Measurements from ENCODE around the gene KIF3A.

KIF3A gene

DNA sequence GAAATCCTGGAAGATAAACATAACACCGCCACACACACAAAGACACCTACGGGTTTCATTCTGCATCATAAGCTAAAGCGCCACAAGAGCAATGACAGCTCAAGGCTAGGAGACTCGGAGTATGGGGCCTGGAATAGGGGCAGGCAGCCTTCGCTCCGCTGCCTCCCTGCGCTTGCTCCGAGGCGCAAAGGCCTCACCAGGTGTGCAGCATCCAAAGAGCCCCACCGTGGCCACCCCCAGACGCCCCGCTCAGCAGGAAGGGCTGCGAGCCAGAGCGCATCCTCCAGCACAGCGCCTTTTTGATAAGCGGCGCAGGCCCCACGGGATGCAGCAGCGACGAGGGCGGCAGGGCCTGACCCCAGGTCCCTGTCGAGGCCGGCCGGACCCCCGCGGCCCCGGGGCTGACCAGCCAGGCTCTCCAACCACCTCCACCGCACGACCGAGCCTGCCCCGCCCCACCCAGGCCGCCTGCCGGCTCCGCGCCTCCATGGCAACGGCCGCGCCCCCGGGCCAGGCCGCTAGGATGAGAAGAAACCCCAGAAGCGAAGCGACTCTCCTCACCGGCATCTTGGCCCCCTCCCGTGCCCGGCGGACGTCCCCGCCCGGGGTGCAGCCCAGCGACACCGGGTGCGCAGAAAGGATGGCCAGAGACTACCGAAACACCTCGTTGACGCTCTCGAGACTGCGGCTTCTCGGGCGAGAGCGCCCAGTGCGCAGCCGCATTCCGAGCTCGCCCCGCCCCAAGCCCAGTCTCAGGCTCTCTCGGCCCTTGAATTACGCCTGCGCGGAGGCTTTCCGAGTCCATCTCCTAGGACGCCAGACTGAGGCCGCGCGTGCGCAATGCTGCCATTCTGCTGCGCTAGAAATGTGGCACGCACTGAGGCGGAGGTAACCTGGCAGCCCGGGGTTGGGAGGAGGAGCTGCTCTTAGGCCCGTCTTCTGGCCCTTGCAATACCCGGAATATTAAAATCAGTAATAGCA is at the start of gene KIF3A:
Gene KIF3A, minus strand, starts transcription at position 694 of the 981 bp plus-strand sequence. Its CDS starts 127 bp downstream, at position 567.
- no peaks in the 10 kb centered on the region for H3K36me3 ChIP-seq (ENCODE audit: insufficient read depth, low read length)
- H3K9me3 ChIP-seq (ENCODE audit: control insufficient read depth, insufficient read depth, low read length), result no peaks in the 10 kb centered on the region
- H3K4me1 ChIP-seq (ENCODE audit: insufficient read depth, low read length), result no peaks in the 10 kb centered on the region
- peak within 1 kb of the TSS; percentile 89 for H3K9ac ChIP-seq (ENCODE audit: low read depth, low read length)

DNA sequence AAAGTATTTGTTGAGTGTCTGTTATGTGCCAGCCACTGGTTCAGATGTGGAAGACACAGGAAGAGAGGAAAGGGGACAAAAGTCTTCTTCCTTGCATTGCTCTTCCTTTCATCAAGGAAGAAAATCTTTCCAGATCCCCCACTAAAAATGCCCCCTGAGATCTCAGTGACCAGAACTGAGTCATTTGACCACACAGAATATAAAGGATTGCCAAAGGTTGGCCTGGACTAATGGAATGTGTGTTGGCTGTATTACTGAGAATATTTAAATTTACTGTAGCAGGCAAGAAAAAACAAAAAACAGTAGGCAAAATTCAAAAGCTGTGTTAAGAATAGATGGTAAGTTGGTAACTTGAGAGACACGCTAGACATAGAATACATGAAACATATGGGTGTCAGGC is 49.7 kb upstream of the KIF3A start:
- Histone ChIP-seq H3K9me3 (ENCODE audit: control insufficient read depth, insufficient read depth, low read length) (no peaks in the 10 kb centered on the region), H3K4me1 (ENCODE audit: insufficient read depth, low read length) (peaks cover 7% of the 10 kb centered on the region; the same call in 1 of the 2 replicates), H3K36me3 (ENCODE audit: insufficient read depth, low read length) (no peaks in the 10 kb centered on the region), H3K9ac (ENCODE audit: low read depth, low read length) (no peak overlapping the region)

DNA sequence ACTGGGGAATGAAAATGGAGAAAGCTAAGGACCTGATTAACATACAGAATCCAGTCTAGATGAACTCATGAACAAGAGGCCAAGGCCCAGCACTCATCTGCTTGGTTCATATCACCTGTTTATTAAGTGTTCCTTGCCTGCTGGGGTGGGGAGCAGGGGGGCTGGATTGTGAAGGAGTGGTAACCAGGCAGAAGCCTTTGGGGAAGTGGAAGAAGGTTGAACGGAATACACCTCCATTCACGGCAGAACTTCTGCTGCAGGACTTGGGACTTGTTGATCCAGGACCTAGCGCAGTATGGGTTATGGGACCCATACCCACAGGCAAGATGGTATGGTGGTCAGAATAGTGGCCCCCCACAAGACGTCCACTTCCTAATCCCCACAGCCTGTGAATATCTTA is 48.5 kb upstream of the KIF3A start:
- Histone ChIP-seq H3K4me1 (ENCODE audit: insufficient read depth, low read length) (peaks cover 7% of the 10 kb centered on the region; the same call in 1 of the 2 replicates), H3K9ac (ENCODE audit: low read depth, low read length) (no peak overlapping the region), H3K9me3 (ENCODE audit: control insufficient read depth, insufficient read depth, low read length) (no peaks in the 10 kb centered on the region), H3K36me3 (ENCODE audit: insufficient read depth, low read length) (no peaks in the 10 kb centered on the region)

DNA sequence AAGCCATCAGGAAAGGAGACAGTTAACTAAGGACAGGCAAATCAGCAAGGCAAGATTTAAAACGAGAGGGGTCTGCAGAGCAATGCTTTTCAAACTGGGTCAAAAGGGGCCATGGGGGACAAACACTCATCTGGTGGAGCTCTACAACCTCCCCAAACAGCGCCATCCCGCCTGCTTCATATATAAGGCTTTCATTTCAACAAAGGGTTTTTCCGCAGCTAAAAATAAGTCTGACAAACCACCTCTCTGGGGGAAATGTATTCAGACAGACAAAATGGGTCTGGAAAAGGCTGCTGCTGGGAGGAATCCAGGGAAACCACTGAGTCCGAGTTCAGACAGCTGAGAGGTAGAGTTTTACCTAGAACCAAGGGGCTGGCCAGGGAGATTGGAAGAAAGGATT is 48.0 kb upstream of the KIF3A start:
- peaks cover 7% of the 10 kb centered on the region; the same call in 1 of the 2 replicates for H3K4me1 ChIP-seq (ENCODE audit: insufficient read depth, low read length)
- H3K9ac ChIP-seq (ENCODE audit: low read depth, low read length), result no peak overlapping the region
- H3K36me3 ChIP-seq (ENCODE audit: insufficient read depth, low read length), result no peaks in the 10 kb centered on the region
- no peaks in the 10 kb centered on the region for H3K9me3 ChIP-seq (ENCODE audit: control insufficient read depth, insufficient read depth, low read length)

DNA sequence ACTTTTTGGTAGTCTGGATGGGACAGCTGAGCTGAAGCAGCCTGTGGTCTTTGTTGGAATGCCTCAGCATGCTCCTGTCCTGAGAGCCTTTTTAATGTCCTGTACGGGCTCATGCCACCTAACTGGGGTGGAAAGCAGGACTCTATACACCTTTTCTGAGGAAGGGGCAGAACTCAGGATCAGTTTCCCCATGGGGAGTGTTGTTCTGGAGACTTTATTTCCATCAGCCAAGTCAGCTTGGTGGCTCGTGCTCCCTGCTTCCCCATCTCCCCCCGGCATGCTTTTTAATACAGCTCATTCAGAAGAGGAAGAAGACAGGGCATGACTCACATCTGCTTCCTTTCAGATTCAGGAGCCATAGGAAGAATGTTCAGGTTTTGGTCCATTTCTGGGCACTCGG is 44.8 kb upstream of the KIF3A start:
- H3K4me1 ChIP-seq (ENCODE audit: insufficient read depth, low read length), result no peaks in the 10 kb centered on the region; the same call in 1 of the 2 replicates
- no peak overlapping the region for H3K9ac ChIP-seq (ENCODE audit: low read depth, low read length)
- no peaks in the 10 kb centered on the region for H3K9me3 ChIP-seq (ENCODE audit: control insufficient read depth, insufficient read depth, low read length)
- H3K36me3 ChIP-seq (ENCODE audit: insufficient read depth, low read length), result no peaks in the 10 kb centered on the region

DNA sequence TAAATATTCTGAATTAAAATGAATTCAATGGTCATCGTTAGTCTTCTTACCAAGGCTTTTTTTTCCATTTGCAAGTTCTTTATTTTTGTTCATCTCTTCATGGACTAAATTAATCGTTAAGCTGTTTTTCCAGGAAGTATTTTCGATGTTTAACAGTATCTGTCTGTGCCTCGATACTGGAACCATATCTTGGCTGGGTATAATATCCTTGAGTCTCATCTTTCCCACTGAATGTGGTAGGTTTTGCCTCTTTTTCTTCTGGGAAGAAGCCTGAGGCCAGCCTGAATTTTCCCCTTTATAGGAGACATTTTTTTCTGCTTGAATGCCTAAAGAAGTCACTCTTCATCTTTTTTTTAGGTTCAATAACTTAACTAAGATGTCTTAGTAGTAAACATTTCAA is 43.7 kb upstream of the KIF3A start:
- Histone ChIP-seq H3K9me3 (ENCODE audit: control insufficient read depth, insufficient read depth, low read length) (no peaks in the 10 kb centered on the region), H3K36me3 (ENCODE audit: insufficient read depth, low read length) (no peaks in the 10 kb centered on the region), H3K9ac (ENCODE audit: low read depth, low read length) (no peak overlapping the region), H3K4me1 (ENCODE audit: insufficient read depth, low read length) (no peaks in the 10 kb centered on the region; the same call in 1 of the 2 replicates)

DNA sequence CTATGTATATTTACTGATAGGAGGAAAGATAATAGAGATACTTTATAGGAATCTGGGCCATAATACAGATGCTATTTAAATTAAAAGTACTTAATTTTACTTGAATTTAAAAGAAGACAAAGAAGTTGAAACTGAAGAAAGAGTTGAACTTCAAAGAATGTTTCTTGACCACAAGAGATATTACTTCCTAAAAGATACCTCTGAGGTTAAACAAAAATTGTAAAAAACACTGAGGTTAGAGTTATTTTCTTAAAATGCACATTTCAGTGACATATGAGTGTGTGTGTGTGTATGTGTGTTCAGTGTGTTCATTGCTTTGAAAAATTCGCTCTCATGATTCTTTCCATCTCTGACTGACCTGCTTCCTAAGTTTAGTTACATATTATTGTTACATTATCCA is 43.2 kb upstream of the KIF3A start:
- Histone ChIP-seq H3K36me3 (ENCODE audit: insufficient read depth, low read length) (no peaks in the 10 kb centered on the region), H3K4me1 (ENCODE audit: insufficient read depth, low read length) (peaks cover 4% of the 10 kb centered on the region; the same call in 1 of the 2 replicates), H3K9ac (ENCODE audit: low read depth, low read length) (no peak overlapping the region), H3K9me3 (ENCODE audit: control insufficient read depth, insufficient read depth, low read length) (no peaks in the 10 kb centered on the region)

DNA sequence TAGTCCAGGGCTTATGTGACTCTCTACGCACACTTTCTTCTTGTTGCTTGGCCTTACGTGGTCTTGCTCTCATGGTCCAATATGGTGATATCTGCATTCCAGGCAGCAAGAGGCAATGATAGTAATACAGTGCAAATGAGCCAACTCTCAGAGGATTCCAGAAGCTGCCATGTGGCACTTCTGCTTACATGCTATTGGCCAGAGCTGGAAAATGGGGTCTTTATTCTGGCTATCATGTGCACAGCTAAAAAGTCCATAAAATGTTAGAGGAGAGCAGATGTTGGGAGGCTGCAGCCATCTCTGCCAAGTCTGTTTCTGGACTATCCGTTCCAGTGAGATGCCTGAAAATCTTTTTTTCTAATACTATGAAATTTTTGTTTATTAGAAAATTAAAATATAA is 42.6 kb upstream of the KIF3A start:
- H3K9ac ChIP-seq (ENCODE audit: low read depth, low read length), result no peak overlapping the region
- H3K36me3 ChIP-seq (ENCODE audit: insufficient read depth, low read length), result no peaks in the 10 kb centered on the region
- no peaks in the 10 kb centered on the region for H3K9me3 ChIP-seq (ENCODE audit: control insufficient read depth, insufficient read depth, low read length)
- peaks cover 9% of the 10 kb centered on the region; the same call in 1 of the 2 replicates for H3K4me1 ChIP-seq (ENCODE audit: insufficient read depth, low read length)

DNA sequence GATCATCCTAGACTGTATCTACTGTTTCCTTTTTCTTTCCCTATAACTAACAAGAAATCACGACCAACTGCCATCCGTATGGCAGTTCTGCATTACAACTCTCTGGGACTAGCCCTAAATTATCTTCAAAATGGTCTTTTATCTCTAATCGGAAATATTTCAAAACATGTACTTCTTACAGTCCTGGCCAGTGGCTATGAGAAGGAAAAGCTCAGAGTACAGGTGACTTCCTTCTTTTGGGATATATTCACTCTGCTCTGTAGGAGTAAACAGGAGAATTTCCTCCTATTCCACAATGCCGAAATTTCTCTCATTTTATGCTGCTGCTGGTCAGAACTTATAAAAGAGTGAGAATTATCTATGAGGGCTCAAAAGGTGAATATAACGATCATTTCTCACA is 41.5 kb upstream of the KIF3A start:
- H3K9ac ChIP-seq (ENCODE audit: low read depth, low read length), result no peak overlapping the region
- H3K36me3 ChIP-seq (ENCODE audit: insufficient read depth, low read length), result no peaks in the 10 kb centered on the region
- H3K4me1 ChIP-seq (ENCODE audit: insufficient read depth, low read length), result peaks cover 9% of the 10 kb centered on the region; the same call in 1 of the 2 replicates
- no peaks in the 10 kb centered on the region for H3K9me3 ChIP-seq (ENCODE audit: control insufficient read depth, insufficient read depth, low read length)

DNA sequence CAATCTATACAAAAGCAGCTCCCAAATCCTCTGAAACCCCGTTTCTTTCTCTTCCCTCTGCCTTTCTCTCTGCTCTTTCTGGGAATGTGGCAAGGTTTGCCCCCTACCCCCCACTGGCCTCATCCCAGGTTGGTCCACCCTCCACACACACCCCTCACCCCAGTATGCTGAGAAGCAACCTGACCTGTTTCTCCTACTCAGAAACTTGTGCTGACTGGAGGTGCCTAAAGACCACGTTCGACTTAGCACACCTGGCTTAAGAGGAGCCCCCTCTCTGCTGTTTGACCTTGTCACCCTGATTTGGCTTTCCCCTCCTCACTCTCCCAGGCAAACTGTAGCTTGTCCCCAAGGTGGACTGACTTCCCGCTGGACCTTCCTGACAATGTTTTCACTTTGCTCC is 40.8 kb upstream of the KIF3A start:
- Histone ChIP-seq H3K4me1 (ENCODE audit: insufficient read depth, low read length) (peaks cover 9% of the 10 kb centered on the region; the same call in 1 of the 2 replicates), H3K9me3 (ENCODE audit: control insufficient read depth, insufficient read depth, low read length) (no peaks in the 10 kb centered on the region), H3K9ac (ENCODE audit: low read depth, low read length) (no peak overlapping the region; the same call in 1 of the 2 replicates), H3K36me3 (ENCODE audit: insufficient read depth, low read length) (no peaks in the 10 kb centered on the region)

DNA sequence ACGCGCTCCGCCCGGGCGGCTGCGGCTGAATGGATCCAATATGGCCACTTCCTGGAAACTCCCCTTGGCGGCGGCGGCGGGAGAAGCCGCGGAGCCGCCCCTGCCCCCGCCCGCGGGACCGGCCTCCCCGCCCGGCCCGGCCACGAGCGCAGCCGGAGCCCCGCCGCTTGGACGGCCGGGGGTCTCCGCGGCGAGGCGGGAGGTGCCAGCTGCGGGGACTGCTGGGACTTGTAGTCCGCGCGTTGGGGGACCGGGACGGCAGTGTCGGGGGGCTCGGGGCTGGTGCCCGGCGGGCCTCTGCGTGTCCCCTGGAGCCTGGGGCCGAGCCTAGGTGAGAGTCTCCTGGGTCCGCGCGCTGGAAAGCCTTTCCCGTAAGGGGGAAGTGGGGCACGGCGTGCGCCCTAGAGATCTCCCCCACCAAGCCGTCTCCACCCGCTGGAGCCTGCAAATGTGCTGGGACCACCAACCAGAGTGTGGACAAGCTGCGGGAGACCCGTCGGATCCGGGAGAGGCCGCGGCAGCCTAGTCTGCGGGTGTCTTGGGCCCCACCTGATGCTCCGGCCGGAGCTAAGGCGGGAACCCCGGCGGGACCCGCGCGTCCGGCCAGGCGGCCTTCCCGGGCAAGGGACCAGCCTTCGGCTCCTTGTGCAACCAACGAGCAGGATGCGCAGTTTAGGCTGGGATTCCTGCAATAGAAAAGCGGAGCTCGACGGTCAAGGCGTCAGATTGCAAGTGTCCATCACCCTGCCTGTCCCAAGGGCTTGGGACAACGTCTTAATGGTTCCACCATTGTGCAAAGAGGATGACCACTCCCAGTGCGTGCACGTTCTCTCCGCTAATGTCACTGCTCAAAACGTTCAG is 40.1 kb upstream of the KIF3A start, which contains the start of gene SEPTIN8:
Gene SEPTIN8, minus strand, starts transcription at position 31 of the 861 bp plus-strand sequence. CDS start 102 bp downstream, outside the sequence.
- peaks cover 9% of the 10 kb centered on the region; the same call in 1 of the 2 replicates for H3K4me1 ChIP-seq (ENCODE audit: insufficient read depth, low read length)

DNA sequence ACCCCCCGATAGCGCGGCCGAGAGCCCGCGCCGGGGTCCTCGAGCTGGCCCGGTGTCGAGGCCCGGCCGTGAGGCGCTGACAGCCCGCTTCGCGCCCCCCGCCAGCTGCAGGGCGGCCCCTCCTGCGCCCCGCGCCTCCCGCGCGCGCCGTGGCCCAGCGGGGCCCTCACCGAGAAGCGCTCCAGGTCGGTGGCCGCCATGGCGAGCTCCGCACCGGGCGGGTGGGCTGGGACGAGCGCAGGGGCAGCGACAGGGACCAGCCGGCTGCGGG is 39.5 kb upstream of the KIF3A start:
- Histone ChIP-seq H3K36me3 (ENCODE audit: insufficient read depth, low read length) (no peaks in the 10 kb centered on the region), H3K9me3 (ENCODE audit: control insufficient read depth, insufficient read depth, low read length) (no peaks in the 10 kb centered on the region), H3K4me1 (ENCODE audit: insufficient read depth, low read length) (peaks cover 15% of the 10 kb centered on the region), H3K9ac (ENCODE audit: low read depth, low read length) (peak overlapping the region; percentile 56)

More for the DNA sequence above, 40.1 kb upstream of the KIF3A start, which contains the start of gene SEPTIN8:
- no peaks in the 10 kb centered on the region for H3K36me3 ChIP-seq (ENCODE audit: insufficient read depth, low read length)
- peak within 1 kb of the TSS; percentile 56 for H3K9ac ChIP-seq (ENCODE audit: low read depth, low read length)
- no peaks in the 10 kb centered on the region for H3K9me3 ChIP-seq (ENCODE audit: control insufficient read depth, insufficient read depth, low read length)

DNA sequence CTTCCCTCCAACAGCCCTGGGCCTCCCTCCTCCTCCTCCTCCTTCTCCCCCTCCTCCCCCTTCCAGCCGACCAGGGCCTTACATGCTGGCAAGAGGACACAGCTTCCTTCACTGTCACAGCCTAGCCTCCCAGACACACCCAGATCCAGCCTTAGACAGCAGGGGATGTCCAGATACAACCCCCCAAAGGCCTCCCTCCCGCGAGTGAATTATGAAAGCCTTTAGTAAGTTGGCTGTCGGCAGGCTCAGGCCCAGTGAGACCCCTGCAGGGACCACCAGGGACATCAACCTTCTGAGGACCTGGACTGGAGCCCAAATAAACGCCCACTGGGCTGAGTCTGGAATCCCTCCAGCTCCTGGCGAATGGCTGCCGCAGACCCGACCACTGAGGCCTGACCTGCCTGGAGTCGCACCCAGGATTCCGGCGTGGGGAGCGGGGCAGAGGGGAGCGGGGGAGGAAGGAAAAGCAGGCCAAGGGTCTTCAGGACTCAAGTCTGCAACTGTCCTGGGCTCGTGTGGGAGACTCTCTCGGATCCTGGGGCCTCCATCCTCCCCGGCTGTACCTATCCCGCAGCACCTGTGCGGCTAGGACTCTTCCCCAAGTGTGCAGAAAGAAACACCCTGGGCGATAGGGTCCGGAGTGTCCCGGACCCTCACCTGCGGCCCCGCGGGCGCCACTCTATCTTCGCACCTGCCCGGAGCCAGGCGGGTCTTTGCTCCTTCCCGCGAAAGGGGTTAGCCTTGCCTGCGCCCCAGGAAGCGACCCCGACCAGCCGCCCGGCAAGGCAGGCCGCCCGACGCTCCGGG is 39.0 kb upstream of the KIF3A start:
- Histone ChIP-seq H3K9ac (ENCODE audit: low read depth, low read length) (peak overlapping the region; percentile 56), H3K4me1 (ENCODE audit: insufficient read depth, low read length) (peaks cover 20% of the 10 kb centered on the region), H3K36me3 (ENCODE audit: insufficient read depth, low read length) (no peaks in the 10 kb centered on the region), H3K9me3 (ENCODE audit: control insufficient read depth, insufficient read depth, low read length) (no peaks in the 10 kb centered on the region)
